IMR-90 (cell line): ENCODE results near the gene PDCL3. TPM values are rescaled to one million over a fixed set of nuclear protein-coding genes. Genes with fewer than 3 reads are reported as not detected.

ENCODE experiments used
- ATAC-seq: fragments of 200-7000 bp; cut with Tn5 transposase; 2 replicates; pipeline ENCODE4 v1.9.1; 2020; ENCODE audit warnings: low read depth, mild to moderate bottlenecking, moderate library complexity
- BruUV-seq: library from RNA; stranded (reverse); fragments of 400-500 nt; replicated peaks from 2 replicates; lab custom pipeline; 2021; lab: Mats Ljungman, UMichigan
- CTCF ChIA-PET: fragments of 300-600 bp; formaldehyde crosslinking; extraction: SDS; loops from one replicate; lab custom pipeline; 2021; ENCODE audit warnings: antibody characterized with exemption; lab: Yijun Ruan, JAX
- POLR2A ChIA-PET: fragments of 300-600 bp; sonication (Branson Sonifier 250); formaldehyde crosslinking; loops from one replicate; lab custom pipeline; 2022; ENCODE audit warnings: antibody characterized with exemption; ENCODE audit not compliant: unreplicated experiment; lab: Charles Lee
- DNase-seq: peaks from one replicate; pipeline ENCODE4 v3.0.0; 2013
- H2AFZ ChIP-seq: replicated peaks from 2 replicates; pipeline ENCODE3; 2013; ENCODE audit warnings: low read length, mild to moderate bottlenecking; ENCODE audit not compliant: poor library complexity
- H2AK5ac ChIP-seq: 2 replicates; pipeline ENCODE4 v1.6.1; 2013; ENCODE audit warnings: low read depth, low read length, inconsistent platforms
- H2AK9ac ChIP-seq: replicated peaks from 2 replicates; pipeline ENCODE3; 2013; ENCODE audit warnings: mild to moderate bottlenecking, low read depth, low read length, moderate library complexity; ENCODE audit not compliant: poor library complexity
- H2BK120ac ChIP-seq: 2 replicates; pipeline ENCODE4 v1.6.1; 2013; ENCODE audit warnings: low read depth, low read length, inconsistent platforms
- H2BK15ac ChIP-seq: 3 replicates; pipeline ENCODE4 v1.6.1; 2013; ENCODE audit warnings: low read depth, low read length, inconsistent platforms
- H2BK20ac ChIP-seq: 2 replicates; pipeline ENCODE4 v1.6.1; 2013; ENCODE audit warnings: low read depth, mild to moderate bottlenecking, inconsistent platforms, low read length, moderate library complexity
- H2BK5ac ChIP-seq: 2 replicates; pipeline ENCODE4 v1.6.1; 2013; ENCODE audit warnings: mild to moderate bottlenecking, low read depth, low read length, inconsistent platforms; ENCODE audit not compliant: poor library complexity, severe bottlenecking
- H3K14ac ChIP-seq: replicated peaks from 2 replicates; pipeline ENCODE4 v1.6.1; 2013; ENCODE audit warnings: low read depth, low read length, inconsistent platforms
- H3K18ac ChIP-seq: 2 replicates; pipeline ENCODE4 v1.6.1; 2013; ENCODE audit warnings: low read depth, low read length, control low read depth
- H3K23ac ChIP-seq: 2 replicates; pipeline ENCODE4 v1.6.1; 2013; ENCODE audit warnings: low read depth, low read length, inconsistent platforms
- H3K27ac ChIP-seq: 2 replicates; pipeline ENCODE4 v1.5.1; 2013; ENCODE audit warnings: mild to moderate bottlenecking, control low read depth, low read length; ENCODE audit not compliant: insufficient read depth
- H3K27me3 ChIP-seq: 2 replicates; pipeline ENCODE4 v1.6.1; 2013; ENCODE audit warnings: low read length; ENCODE audit not compliant: control insufficient read depth, insufficient read depth
- H3K36me3 ChIP-seq: 2 replicates; pipeline ENCODE4 v1.6.1; 2013; ENCODE audit warnings: low read length, mixed read lengths; ENCODE audit not compliant: control insufficient read depth, insufficient read depth
- H3K4ac ChIP-seq: 2 replicates; pipeline ENCODE4 v1.6.1; 2013; ENCODE audit warnings: low read depth, low read length, inconsistent platforms
- H3K4me1 ChIP-seq: 2 replicates; pipeline ENCODE4 v1.6.1; 2013; ENCODE audit warnings: low read length, mixed read lengths; ENCODE audit not compliant: control insufficient read depth, insufficient read depth
- H3K4me2 ChIP-seq: 2 replicates; pipeline ENCODE4 v1.6.1; 2013; ENCODE audit warnings: low read depth, mild to moderate bottlenecking, control low read depth, low read length, moderate library complexity
- H3K4me3 ChIP-seq: 2 replicates; pipeline ENCODE4 v1.5.1; 2013; ENCODE audit warnings: low read depth, mild to moderate bottlenecking, control low read depth, low read length, moderate library complexity; ENCODE audit not compliant: insufficient read depth
- H3K56ac ChIP-seq: 2 replicates; pipeline ENCODE4 v1.6.1; 2013; ENCODE audit warnings: low read length, inconsistent platforms; ENCODE audit not compliant: insufficient read depth; ENCODE audit errors: extremely low read depth
- H3K79me1 ChIP-seq, 2 experiments: 2 replicates each; pipeline ENCODE4 v1.6.1; 2013; ENCODE audit warnings: low read length in 2 of 2, inconsistent platforms in 1 of 2, low read depth in 1 of 2
- H3K9ac ChIP-seq: 2 replicates; pipeline ENCODE4 v1.6.1; 2013; ENCODE audit warnings: low read depth, low read length, control low read depth
- H3K9me1 ChIP-seq: 2 replicates; pipeline ENCODE4 v1.6.1; 2013; ENCODE audit warnings: low read length, inconsistent platforms; ENCODE audit not compliant: insufficient read depth
- H3K9me3 ChIP-seq: 2 replicates; pipeline ENCODE4 v1.6.1; 2013; ENCODE audit warnings: low read length; ENCODE audit not compliant: control insufficient read depth, insufficient read depth
- H4K20me1 ChIP-seq: 2 replicates; pipeline ENCODE4 v1.6.1; 2013; ENCODE audit warnings: low read length, inconsistent platforms; ENCODE audit not compliant: insufficient read depth
- H4K5ac ChIP-seq: 2 replicates; pipeline ENCODE4 v1.6.1; 2013; ENCODE audit warnings: mild to moderate bottlenecking, low read depth, low read length, control low read depth
- H4K8ac ChIP-seq, 2 experiments: 2 replicates each; pipeline ENCODE4 v1.6.1; 2013; ENCODE audit warnings: low read depth in 2 of 2, low read length in 2 of 2, control low read depth in 1 of 2, inconsistent platforms in 1 of 2
- H4K91ac ChIP-seq: 2 replicates; pipeline ENCODE4 v1.6.1; 2013; ENCODE audit warnings: low read depth, low read length, inconsistent platforms; ENCODE audit not compliant: insufficient read depth
- ELK1 ChIP-seq: fragments of 150-350 bp; IDR thresholded peaks from 2 replicates; pipeline ENCODE4 v1.6.1; 2016; ENCODE audit warnings: low read depth, mild to moderate bottlenecking, low read length, moderate library complexity, borderline replicate concordance
- MXI1 ChIP-seq: IDR thresholded peaks from 2 replicates; pipeline ENCODE4 v1.6.1; 2012; ENCODE audit warnings: low read depth, mild to moderate bottlenecking, low read length, moderate library complexity, borderline replicate concordance
- NFE2L2 ChIP-seq: fragments of 150-350 bp; IDR thresholded peaks from 2 replicates; pipeline ENCODE4 v1.6.1; 2016; ENCODE audit warnings: low read depth, mild to moderate bottlenecking, low read length
- POLR2A ChIP-seq: IDR thresholded peaks from 2 replicates; pipeline ENCODE4 v1.6.1; 2012; ENCODE audit warnings: mild to moderate bottlenecking, low read depth, low read length
- RAD21 ChIP-seq: IDR thresholded peaks from 2 replicates; pipeline ENCODE4 v1.6.1; 2012; ENCODE audit warnings: low read length, improper control_type of control experiment
- RCOR1 ChIP-seq: IDR thresholded peaks from 2 replicates; pipeline ENCODE4 v1.6.1; 2012; ENCODE audit warnings: mild to moderate bottlenecking, low read length, improper control_type of control experiment; ENCODE audit not compliant: insufficient replicate concordance
- RFX5 ChIP-seq: IDR thresholded peaks from 2 replicates; pipeline ENCODE4 v1.8.0; 2012; ENCODE audit warnings: low read depth, mild to moderate bottlenecking, low read length, moderate library complexity
- SMC3 ChIP-seq: fragments of 150-350 bp; IDR thresholded peaks from 2 replicates; pipeline ENCODE4 v1.6.1; 2016; ENCODE audit warnings: low read depth, mild to moderate bottlenecking, antibody characterized with exemption, low read length, moderate library complexity
- USF2 ChIP-seq: fragments of 150-350 bp; IDR thresholded peaks from 2 replicates; pipeline ENCODE4 v1.6.1; 2017; ENCODE audit warnings: mild to moderate bottlenecking, antibody characterized with exemption, low read length, low read depth
- WGBS, 2 experiments: methylation state at CpG; one replicate each; pipeline versions ENCODE4 v1.1.5 to v1.1.7; 2013; ENCODE audit warnings: missing lambda C conversion rate in 2 of 2; ENCODE audit not compliant: insufficient read length in 1 of 2; ENCODE audit errors: extremely low coverage in 2 of 2; 5-methylcytosine and 5-hydroxymethylcytosine counted together
- dilution Hi-C: fragments of 300-500 bp; cut with HindIII; formaldehyde crosslinking; loops from one replicate; pipeline ENCODE4 v1.14.3; 2018; ENCODE audit warnings: low sequenced_read_pairs; ENCODE audit not compliant: unreplicated experiment
- in situ Hi-C: fragments of 300-500 bp; cut with MboI; formaldehyde crosslinking; loops from 3 replicates; pipeline ENCODE4 v1.14.3; 2019; ENCODE audit warnings: low sequenced_read_pairs, inconsistent platforms, mixed read lengths
- intact Hi-C: fragments of 100-400 bp; cut with micrococcal nuclease; formaldehyde crosslinking; loops from 2 replicates; pipeline ENCODE4 v1.10.0; 2022
- polyA plus RNA-seq, 3 experiments: library from polyadenylated mRNA; depleted of rRNA; stranded (reverse); fragments of >200 nt; gene quantifications; 2 replicates each; pipeline ENCODE4 v1.2.3, GENCODE V29; 2012; ENCODE audit warnings: low replicate concordance in 1 of 3
- total RNA-seq: library from RNA; depleted of rRNA; stranded (reverse); fragments of >200 nt; gene quantifications from 2 replicates; pipeline ENCODE4 v1.2.3, GENCODE V29; 2012

PDCL3 gene
- total and polyA plus RNA-seq, 2 of the 4 experiments (the other 2 are of a cell fraction) = 9.5 to 26.4 TPM

DNA sequence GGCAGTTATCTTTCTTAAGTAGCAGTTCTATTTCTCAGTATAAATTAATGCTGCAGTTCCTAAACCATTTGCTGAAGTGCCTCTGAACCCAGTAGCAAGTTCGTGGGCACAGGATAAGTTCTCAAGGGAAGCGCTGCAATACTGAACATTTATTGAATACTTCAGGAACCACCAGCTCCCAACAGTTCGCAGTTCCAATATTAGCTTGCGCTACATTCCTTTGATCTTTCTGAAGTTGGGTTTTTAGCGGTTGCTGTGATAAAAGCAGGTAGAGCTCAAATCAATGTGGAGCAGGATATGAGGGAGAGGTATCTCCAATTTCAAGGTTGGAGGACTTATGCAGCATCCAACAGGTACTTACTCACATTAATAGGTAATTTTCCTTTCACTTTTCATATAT lies 33.7 kb downstream of the PDCL3 start:
- Histone ChIP-seq H2BK15ac (no peak overlapping the region), H3K4me3 (no peak overlapping the region), H2AFZ (no peak overlapping the region), H3K4me1 (no peaks in the 10 kb centered on the region), H3K18ac (no peak overlapping the region), H3K9ac (no peak overlapping the region), H3K79me1 (no peaks in the 10 kb centered on the region), H3K9me3 (no peaks in the 10 kb centered on the region), H2BK20ac (no peak overlapping the region), H3K27ac (no peak overlapping the region), H2BK5ac (no peak overlapping the region), H4K8ac (no peak overlapping the region), H3K23ac (no peak overlapping the region), H3K56ac (no peak overlapping the region), H3K36me3 (no peaks in the 10 kb centered on the region), H4K20me1 (no peaks in the 10 kb centered on the region), H2AK9ac (no peak overlapping the region), H2AK5ac (no peak overlapping the region), H4K5ac (no peak overlapping the region), H3K4me2 (no peak overlapping the region), H4K91ac (no peak overlapping the region), H3K27me3 (no peaks in the 10 kb centered on the region), H3K14ac (no peak overlapping the region), H2BK120ac (no peak overlapping the region), H3K9me1 (0 out of 2 replicates have a peak, but pooled peaks cover 3% of the 10 kb centered on the region), H3K4ac (no peak overlapping the region)
- in situ Hi-C loops (no loop called here), intact Hi-C loops (no loop called here), dilution Hi-C loops (no loop called here)
- ATAC-seq = no peak
- TF ChIP-seq RAD21 (no peak), RCOR1 (no peak), NFE2L2 (no peak), SMC3 (no peak), ELK1 (no peak), USF2 (no peak), MXI1 (no peak), RFX5 (no peak), POLR2A (no peak)
- CTCF ChIA-PET = interaction anchor here (1.4 kb wide), 1 partner anchor 8 kb away, joined by 3 read pairs; no protein-coding TSS in a partner anchor
- BruUV-seq = no TSS peak
- 48% methylated on average over 2 of the region's 5 CpGs; no CpG with 5 or more reads in 1 of the 2 experiments for WGBS, 2 experiments
- no peak for DNase-seq
- POLR2A ChIA-PET = no interaction called here
